Activated T-helper 1 cell treated with anti-CD3 and anti-CD28 coated beads, Interleukin-2, amount 50 U/mL, for 16 hours (primary cell): ENCODE data around the gene CCT8L2.
"Not testable (repeated sequence)": the region's sequence is repeated elsewhere in the genome, so short reads cannot be mapped to it uniquely, and the experiment has no call there.

Experiments used
- DNase-seq, 2 donors: peaks; one replicate each; pipeline ENCODE4 v3.0.0-alpha.2; 2020; ENCODE audit warnings: low read depth in 1 of 2, low spot score in 1 of 2

Gene CCT8L2

GRCh38 chr22:16599648-16600047 is 7.0 kb upstream of the CCT8L2 start:
- not testable (repeated sequence) for DNase-seq

GRCh38 chr22:16595251-16595650 is 2.6 kb upstream of the CCT8L2 start:
- not testable (repeated sequence) for DNase-seq

- DNase-seq, result no peak
These were observed 1.4 kb upstream of the CCT8L2 start for GRCh38 chr22:16594026-16594425.

GRCh38 chr22:16592231-16592630 is 379 bp downstream of the CCT8L2 start:
- not testable (repeated sequence) for DNase-seq

GRCh38 chr22:16591136-16591535 is 1.5 kb downstream of the CCT8L2 start:
- not testable (repeated sequence) for DNase-seq

GRCh38 chr22:16586991-16587390 is 5.6 kb downstream of the CCT8L2 start:
- no peak for DNase-seq

- no peak for DNase-seq
These were observed 6.4 kb downstream of the CCT8L2 start for GRCh38 chr22:16586170-16586569.

GRCh38 chr22:16580872-16581271 is 11.7 kb downstream of the CCT8L2 start:
- not testable (repeated sequence) for DNase-seq

GRCh38 chr22:16569240-16569834 is 23.3 kb downstream of the CCT8L2 start:
- not testable (repeated sequence) for DNase-seq

- DNase-seq, result no peak
These were observed 24.2 kb downstream of the CCT8L2 start for GRCh38 chr22:16568425-16568758.

GRCh38 chr22:16567617-16568424 is 24.8 kb downstream of the CCT8L2 start:
- not testable (repeated sequence) for DNase-seq

- not testable (repeated sequence) for DNase-seq
These were observed 26.0 kb downstream of the CCT8L2 start for GRCh38 chr22:16566421-16567151.

- not testable (repeated sequence) for DNase-seq
These were observed 26.8 kb downstream of the CCT8L2 start for GRCh38 chr22:16565585-16566420.

- DNase-seq, result not testable (repeated sequence)
These were observed 27.6 kb downstream of the CCT8L2 start for GRCh38 chr22:16564837-16565584.

- DNase-seq, result no peak
These were observed 28.8 kb downstream of the CCT8L2 start for GRCh38 chr22:16563555-16564520.

- no peak for DNase-seq
These were observed 29.7 kb downstream of the CCT8L2 start for GRCh38 chr22:16562711-16563554.

GRCh38 chr22:16561093-16561658 is 31.4 kb downstream of the CCT8L2 start:
- DNase-seq, result not testable (repeated sequence)

- DNase-seq, result not testable (repeated sequence)
These were observed 32.0 kb downstream of the CCT8L2 start for GRCh38 chr22:16560651-16561050.
